HTR-8/SVneo (cell line): Measurements from ENCODE around the gene SOX30.
A peak's percentile ranks its signal among the peaks of the same experiment; 100 is the strongest.

ENCODE experiments used
- DNase-seq: peaks from one replicate; pipeline ENCODE4 v3.0.0; 2011; ENCODE audit warnings: low spot score, mixed read lengths; ENCODE audit not compliant: insufficient read length
- FAIRE-seq: peaks from 2 replicates; lab custom pipeline; 2011; peaks lifted over from hg19 to GRCh38; lab: Jason Lieb, UNC

Gene SOX30

DNA sequence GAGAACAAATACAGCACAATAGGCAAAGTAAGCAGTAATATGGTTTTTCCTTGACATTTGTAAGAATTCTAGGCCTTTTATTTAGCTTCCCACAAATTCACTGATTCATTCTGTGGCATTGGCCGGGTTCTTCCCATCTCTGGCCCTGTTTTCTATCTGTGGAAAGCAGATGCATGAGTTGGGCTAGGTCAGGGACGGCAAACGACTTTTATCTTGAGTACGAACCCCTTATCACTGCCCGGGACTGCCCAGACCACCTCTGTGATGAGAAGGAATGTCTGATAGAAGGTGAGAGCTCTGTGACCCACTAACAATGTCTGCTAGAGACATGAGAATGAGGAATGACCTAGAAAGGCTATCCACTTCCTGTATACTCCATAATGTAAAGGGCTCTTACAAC is 41.2 kb downstream of the SOX30 start:
- no peak for FAIRE-seq
- no peak for DNase-seq

DNA sequence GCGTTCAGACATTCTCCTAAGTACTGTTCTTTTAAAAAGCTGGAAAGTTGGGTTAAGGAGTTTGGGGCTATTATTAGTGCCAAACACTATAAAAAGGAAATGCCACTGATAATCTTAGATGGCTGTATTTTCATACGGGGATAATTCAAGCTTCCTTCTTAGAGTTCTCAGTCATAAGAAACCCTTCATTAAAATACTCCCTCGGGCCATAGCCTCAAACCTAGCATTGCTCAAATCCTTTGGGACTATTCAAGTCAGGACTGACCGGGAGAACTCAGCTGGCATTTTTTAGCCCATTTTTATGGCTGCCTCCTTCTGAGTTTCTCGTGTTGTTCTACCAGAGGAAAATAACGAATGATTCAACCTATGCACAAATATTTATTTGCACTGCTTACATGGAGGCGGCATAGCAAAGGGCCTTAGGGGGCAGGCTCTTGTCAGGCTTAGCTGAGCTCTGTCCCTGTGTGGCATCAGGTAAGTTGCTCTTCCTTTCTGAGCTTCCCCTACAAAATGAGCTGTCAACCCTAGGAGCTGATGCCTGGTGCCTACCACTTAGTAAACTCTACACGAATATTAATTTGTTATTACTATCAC is 43.2 kb downstream of the SOX30 start:
- no peak for DNase-seq
- FAIRE-seq, result no peak

DNA sequence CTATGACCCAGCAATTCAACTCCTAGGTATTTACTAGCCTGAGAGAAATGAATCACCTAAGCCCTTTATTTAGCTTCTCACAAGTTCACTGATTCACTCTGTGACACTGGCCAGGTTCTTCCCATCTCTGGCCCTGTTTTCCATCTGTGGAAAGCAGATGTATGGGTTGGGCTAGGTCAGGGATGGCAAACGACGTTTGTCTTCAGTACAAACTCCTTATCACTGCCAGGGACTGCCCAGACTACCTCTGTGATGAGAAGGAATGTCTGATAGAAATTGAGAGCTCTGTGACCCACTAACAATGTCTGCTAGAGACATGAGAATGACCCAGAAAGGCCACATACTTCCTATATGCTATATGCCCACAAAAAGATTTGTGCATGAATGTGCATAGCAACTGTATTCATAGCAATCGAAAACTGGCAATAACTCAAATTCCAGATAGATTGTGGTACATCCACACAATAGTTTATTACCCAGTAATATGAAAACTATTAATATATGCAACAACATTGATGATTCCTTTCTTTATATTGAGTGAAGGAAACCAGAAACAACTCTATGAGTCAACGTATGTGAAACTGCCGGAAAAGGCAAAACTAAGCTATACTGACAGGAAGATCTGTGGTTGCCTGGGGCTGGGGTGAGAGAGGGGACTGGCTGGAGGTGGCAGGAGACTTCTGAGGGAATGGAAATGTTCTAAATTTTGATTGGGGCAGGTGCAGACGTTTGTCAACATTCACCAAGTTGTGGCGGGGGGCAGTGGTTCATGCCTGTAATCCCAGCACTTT is 44.7 kb downstream of the SOX30 start:
- FAIRE-seq (no peak), DNase-seq (no peak)

DNA sequence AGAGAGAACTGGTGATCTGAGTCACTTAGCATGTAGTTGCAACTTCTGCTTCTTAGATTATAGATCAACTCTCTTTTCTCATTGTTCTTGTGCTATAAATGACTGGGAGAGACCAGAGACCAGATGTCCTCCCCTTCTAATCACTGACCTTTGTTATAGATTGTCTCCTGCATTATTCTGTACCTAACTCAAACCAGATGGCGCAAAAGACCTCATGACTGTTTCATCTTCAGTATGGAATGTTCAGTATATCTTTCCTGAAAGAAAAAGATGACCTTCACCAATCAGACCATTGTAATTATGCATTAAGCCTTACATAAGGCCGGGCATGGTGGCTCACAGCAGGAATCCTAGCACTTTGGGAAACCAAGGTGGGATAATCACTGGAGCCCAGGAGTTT is 46.2 kb downstream of the SOX30 start:
- FAIRE-seq (no peak), DNase-seq (no peak)

DNA sequence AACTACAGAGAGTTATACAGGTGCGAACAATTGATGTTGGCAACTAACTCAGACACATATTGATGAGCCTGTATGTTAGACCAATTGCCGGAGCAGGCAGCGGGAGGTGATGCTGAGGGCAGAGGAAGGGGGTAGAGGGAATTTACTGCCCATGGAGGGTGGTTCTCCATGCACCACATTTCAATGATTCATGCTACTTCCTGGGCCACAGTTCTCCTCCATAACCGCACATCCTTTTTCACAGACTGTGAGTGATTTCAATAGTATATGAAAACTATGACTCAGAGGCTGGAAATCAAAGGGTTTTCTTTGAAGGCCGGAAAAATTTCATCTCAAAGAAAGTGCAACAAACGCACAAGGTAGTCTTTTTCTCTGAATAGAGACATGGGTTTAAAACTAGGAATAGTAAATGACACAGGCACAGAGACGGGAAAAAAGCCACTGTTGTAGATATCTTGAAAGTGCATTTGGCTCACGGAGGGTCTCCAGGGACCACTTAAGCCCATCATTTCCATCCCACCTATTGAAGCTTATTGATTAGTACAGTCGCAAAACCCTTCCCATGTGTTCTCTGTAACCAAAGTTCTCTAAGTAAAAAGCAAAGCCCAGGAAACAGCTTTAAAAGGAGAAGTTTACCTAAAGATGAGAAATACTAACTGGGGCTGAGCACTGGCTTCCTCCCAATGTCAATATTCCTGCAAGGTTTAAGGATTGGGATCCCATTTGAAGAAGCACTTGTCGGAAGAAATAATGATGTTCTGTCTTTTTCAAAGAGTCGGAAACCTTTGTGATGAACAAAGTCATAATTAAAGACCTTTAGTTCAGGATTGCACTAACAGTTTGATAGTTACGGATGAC is 48.7 kb downstream of the SOX30 start:
- DNase-seq (peak; percentile 69), FAIRE-seq (peak; percentile 80)

DNA sequence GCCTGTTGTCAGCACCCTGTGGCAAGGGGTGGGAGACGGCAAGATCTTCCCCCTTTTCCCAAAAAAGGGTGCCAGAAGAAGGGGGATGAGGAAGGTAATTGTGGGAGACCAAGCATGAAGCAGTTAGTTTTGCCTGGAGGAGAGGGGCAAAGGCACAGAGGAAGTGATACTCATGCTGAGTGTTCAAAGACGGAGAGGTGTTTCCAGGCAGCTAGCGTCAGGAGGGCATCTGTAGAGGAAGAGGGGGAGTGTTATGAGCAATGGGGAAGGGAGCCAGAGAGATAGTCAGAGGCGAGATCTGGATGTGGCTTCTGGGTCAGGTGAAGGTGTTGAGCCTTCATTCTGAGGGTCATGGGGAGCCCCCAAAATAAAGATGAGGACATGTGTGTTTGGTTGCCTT is 49.7 kb downstream of the SOX30 start:
- peak; percentile 60 for FAIRE-seq
- no peak for DNase-seq

DNA sequence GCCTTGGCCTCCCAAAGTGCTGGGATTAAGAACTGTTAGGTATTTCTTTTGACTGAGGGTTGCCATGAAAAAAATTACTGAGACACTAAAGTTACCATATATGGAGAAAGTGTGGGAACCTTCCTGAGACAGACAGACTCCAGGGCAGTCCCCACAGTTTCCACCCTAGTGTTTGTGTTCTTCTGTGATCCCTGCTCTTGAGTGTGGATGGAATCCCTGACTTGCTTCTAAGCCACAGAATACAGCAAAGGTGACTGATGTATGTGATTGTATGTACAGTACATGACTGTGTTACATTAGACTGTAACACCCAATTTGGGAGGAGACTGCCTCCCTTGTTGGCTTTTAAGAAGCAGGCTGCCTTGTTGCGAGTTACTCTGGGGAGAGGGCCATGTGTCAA is 52.0 kb downstream of the SOX30 start:
- FAIRE-seq, result no peak

DNA sequence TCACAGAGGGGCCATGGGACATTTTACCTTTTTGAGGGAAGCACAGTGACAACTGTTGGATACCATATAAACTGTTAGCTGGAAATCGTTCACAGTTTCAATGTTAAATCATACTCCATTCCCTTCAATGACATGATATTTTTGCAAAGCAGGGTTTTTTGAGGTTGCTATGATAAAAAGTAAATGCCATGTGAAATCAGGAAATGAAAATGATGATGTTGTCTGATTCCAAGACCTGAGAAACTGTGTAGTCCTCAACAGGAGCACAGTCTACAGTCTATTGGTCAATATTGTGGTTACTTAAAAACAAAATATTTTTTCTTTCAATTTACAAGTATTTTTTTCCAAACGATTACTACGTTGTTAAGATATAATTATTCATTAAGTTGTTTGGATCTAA is 52.7 kb downstream of the SOX30 start:
- FAIRE-seq (no peak), DNase-seq (no peak)

More for the DNA sequence above, 52.0 kb downstream of the SOX30 start:
- no peak for DNase-seq

DNA sequence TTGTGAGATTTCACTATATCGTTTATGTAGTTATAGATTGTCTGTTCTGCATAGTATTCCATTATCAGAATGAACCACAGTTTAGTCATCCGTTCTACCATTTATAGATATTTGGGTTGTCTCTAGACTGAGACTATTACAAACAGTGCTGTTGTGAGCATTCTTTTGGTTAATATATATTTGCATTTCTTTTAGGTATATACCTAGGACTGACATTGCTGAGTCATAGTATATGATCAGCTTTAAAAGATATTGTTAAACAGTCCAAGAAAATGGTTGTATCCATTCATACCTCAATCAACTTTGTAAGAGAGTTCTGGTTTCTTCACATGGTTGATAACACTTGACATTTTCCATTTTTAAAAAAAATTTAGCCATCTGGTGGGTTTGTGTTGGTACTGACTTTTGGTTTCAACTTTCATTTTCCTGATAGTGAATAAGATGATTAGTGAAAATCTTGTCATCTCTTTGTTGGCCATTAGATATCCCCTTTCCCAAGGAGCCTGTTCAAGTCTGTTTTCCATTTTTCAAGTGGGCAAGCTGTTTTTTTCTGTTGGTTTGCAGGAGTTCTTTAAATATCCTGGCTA is 53.8 kb downstream of the SOX30 start:
- no peak for DNase-seq
- no peak for FAIRE-seq

DNA sequence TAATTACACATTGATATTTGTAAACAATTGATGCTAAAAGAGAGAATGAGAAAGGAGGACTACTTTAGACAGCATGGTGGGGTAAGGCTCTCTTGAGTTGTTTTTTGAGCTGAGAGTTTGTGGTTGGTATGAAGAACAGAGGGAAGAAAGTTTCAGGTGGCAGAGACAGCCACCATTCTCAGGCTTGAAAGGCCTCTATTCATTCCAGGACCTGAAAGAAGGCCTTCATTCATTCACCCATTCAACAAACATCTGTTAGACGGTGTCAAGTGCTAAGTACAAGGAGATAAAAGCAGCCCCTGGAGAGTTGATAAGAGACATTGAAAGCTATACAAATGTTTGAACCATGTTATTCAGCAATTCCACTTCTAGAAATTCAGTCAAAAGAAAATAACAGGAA is 55.0 kb downstream of the SOX30 start:
- DNase-seq, result no peak
- FAIRE-seq, result no peak

DNA sequence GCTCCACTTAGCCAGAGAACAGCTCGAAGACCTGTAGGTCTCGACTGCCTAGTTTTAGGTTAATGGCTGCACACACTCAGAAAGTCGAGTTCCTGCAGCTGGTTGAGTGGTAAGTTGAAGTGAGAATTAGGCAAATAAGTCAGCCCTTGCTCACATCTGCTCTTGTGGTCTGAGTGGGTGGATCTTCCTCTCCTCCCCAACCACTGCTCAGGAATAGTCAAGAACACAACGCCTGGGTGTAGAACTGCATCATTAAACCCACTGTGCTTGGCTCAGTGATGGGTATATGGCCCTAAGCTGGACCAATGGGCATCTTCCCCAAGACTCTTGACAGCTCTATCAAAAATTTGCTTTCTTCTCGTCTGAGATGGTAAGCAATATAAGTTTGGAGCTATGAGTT is 55.8 kb downstream of the SOX30 start:
- no peak for DNase-seq
- FAIRE-seq, result no peak

DNA sequence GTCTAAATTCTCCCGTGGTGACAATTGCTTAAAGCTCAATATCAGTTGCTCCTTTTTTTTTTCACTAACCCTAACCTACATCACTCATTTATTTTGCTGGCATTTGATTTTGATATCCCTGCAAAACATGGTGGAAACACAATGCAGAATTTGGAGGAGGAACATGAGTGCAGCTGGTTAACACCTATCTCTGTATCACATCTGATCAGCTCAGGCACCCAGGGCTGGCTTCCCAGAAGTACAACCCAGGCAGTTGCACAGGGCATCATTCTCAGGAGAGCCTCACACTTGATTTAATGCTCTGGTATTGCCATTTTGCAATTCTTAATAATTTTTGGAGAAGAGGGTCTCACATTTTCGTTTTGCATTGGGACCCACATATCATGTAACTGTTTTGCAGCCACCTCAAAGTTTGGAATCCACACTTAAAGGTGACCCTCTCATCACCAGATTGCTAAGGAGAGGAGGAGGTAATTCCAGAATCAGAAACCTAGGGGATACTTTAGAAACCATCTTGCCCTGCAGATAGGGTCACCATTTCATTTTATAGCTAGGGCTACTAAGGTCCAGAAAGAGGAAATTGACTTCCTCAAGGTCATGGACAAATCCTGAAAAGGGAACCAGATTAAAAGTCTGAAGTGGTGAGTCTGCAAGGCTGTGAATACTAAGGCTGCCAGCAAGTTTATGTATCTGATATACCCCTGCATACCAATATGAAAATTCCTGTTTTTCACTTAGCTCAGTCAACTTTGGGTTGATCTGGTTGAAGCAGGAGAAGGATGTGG is 57.4 kb downstream of the SOX30 start:
- DNase-seq (no peak), FAIRE-seq (no peak)

DNA sequence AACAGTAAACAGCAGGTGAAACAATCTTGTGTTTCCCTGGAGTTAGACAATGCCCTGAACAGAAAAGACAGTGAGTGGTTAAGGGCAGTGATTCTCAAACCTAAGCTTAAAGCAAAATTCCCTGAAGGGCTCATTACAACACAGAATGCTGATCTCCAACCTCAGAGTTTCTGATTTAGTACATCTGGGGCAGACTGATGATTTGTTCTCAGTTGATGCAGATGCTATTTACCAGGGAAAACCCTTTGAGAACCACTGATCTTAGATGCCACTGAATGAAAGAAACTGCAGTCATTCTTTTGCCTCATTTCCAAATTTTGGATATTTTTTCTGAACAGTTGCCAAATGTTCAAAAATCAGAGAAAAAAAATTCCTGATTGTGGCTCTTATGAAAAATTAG is 58.0 kb downstream of the SOX30 start:
- FAIRE-seq, result no peak
- DNase-seq, result no peak

DNA sequence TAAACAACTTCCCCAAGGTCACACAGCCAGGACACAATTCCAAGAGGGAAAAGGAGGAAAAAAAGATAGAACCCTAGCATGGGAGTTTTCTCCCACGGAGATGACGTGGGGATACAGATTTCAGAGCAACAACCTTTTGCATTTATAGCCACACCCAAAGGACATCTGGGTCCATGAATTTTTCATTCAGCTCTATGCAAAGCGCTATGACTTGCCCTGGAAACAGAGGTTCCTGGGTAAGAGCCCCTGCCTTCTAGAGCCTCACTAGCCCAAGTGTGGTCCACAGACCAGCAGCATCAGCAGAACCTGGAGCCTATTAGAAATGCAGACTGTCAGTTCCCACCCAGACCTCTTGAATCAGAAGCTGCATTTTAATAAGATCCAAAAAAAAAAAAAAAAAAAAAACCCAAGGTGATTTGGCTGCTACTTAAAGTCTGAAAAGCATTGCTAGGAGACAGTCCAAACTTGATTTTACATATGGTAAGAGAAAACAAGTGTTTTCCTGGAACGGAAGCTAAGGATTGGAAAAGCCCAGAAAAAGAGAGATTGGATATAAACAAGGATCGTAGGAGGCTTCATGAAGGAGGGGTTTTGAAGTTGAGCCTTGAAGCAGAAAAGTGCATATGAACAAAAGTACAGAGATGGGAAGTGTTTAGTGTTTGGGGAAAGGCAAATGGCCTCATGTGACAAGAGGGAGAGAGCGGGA is 59.0 kb downstream of the SOX30 start:
- no peak for FAIRE-seq
- DNase-seq, result no peak

DNA sequence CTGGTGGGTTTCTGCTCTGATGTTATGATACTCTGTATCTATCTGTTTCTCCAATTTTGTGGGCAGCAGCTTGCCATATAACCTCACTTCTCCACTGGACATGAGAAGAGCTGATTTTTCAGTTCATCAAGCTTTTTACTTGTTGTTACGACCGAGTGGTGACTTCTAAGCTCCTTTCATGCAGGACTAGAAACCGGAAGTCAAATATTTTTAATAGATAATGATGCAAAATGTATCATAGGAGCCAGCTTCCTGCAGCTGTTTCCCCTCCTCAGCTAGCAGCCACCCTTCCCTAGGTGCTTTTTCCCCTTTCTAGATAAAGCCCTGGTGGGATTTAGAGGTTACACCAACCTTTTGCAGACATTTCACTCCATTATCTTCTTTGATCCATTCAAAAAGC is 59.6 kb downstream of the SOX30 start:
- FAIRE-seq, result no peak

DNA sequence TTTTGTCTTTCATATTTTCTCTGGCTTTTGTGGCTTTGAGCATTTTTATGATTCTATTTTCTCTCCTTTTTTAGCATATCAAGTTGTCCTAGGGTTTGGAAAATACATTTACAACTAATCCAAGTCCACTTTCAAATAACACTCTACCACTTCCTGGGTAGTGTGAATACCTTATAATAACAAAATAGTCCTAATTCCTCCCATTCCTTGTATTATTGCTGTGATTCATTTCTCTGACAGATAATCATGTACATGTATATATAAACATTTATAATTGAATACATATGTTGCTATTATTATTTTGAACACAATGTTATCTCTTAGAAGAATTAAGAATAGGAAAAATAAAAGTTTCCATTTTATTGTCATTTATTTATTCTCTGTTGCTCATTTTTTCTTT is 61.8 kb downstream of the SOX30 start:
- DNase-seq (no peak), FAIRE-seq (no peak)

More for the DNA sequence above, 59.6 kb downstream of the SOX30 start:
- DNase-seq, result no peak

DNA sequence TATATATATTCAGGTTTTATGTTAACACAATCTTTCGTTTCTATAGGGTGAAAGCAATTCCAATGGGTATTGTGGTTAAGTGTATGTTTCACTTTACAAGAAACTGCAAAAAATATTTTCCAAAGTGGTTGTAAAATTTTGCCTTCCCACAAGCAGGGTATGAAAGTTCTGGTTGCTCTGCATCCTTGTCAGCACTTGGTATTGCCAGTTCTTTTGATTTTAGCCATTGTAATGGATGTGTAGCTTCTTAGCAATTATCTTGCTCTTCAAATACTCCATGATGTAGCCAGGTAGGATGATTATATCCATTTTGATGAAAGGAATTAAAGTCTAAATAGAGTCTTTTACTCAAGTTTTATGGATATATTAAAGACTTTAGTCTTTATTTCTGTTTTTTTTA is 67.6 kb downstream of the SOX30 start:
- FAIRE-seq (no peak), DNase-seq (no peak)

DNA sequence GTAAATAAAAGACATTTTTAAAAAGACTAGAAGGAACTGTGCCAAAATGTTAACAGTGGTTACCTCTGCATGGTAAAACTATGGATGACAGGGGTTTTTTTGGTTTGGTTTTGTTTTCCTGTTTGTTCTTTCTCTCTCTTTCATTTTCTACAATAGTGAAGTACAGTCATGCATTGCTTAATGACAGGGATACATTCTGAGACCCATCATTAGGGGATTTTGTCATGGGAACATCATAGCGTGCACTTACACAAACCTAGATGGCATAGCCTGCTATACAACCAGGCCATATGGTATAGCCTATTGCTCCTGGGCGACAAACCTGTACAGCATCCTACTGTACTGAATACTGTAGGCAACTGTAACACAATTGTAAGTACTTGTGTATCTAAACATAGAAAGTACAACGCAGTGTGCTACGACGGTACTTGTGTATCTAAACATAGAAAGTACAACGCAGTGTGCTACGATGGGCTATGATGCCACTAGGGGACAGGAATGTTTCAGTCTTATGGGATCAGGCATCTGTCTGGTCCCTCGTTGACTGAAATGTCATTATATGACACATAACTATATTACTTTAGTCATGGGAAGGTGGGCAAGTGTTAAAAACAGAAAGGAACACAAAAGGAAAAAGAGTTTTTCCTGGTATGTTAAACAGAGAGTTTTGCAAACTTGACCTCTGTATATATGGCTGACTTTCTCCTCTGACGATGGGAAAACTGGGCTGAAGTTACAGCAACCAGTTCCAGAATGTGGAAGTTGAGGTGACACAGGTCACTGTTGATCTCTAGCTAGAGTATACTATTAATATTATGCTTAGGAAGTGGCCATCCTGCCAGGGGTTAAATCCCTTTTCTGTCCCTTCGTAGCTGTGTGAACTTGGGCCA is 69.3 kb downstream of the SOX30 start:
- DNase-seq, result no peak
- peak; percentile 69 for FAIRE-seq
